A204.1 (cell line): ENCODE measurements around the gene SPTA1.
A peak's percentile ranks its signal among the peaks of the same experiment; 100 is the strongest.
"Not testable (repeated sequence)": the region's sequence is repeated elsewhere in the genome, so short reads cannot be mapped to it uniquely, and the experiment has no call there.

ENCODE experiments used
- FAIRE-seq: peaks from 2 replicates; lab custom pipeline; 2012; peaks lifted over from hg19 to GRCh38; lab: Jason Lieb, UNC

SPTA1 gene

DNA sequence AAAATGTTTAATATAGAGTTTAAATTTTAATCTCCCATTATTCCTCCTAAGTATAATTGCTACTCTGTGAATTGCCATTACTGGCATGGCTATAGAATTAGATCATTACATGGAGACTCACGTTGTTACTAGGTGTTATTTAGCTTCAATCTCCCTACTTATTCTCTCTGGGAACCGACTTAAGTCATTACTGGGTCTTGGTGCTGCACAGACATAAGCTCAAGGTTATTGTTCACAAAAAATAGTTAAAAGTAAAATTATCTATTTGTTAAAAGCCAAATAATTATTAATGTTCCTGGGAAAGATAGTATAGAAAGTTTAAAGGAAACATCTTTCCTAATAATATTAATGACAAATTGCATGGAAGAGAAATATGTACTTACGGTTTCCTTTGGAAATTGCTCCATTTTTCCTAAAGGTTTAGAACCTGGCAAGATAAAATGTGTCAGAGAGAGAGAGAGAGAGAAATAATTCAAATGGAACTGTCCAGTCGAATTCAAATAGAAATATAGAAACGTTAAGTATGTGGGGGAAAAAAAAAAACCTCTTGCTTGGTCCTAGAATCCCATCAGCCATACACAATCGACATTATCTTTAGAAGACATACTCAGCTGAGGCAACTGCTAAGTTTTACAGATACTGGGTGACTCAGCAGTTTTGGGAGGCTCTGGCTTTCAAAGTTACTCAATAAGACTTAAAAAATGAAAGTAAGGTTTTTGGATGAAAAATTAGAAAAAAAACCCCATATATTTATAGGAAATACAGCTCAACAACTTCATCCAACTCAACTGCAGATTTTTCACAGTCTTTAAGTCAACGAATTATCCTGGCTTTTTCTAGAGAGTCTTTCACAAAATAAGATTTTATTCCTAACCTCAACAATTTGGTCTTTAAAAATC, at the start of gene SPTA1:
Gene SPTA1, minus strand, starts transcription at position 605 of the 899 bp plus-strand sequence. Its CDS starts 198 bp downstream, at position 407.
- no peak for FAIRE-seq

DNA sequence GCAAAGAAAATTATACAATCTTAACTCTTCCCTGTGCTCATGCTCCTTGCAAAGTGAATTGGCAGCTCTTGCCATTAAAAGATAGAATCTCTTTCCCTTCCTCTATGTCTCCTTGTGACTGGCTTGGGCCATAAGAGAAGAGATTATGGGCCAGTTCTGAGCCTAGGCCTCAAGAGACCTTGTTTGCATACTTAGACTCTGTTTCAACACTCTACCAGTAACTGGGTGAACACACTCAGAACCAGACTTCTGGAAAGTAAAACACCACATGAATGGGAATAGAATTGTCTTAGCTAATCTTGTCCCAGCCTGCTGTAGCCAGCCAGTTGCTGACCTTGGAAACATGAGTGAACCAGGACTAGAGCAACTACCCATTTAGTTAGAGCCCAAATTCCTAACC, 49.3 kb upstream of the SPTA1 start:
- no peak for FAIRE-seq

DNA sequence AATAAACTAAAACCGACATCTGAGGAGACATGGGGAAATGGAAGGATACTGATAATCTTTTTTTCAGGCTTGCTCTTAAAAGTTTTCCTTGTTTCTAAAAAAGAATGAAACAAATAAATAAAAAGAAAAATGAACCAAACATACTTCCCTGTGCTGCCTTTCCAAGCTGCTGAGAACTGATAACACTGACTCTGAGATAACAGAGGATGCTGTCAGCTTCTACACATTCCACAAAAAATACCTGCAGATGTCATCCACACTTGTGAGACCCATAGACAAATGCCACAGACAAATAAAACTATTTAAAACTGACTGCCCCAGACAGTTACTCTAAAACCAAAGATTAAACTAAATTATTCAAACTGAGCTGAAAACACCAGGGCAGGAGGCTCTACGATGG, 46.0 kb upstream of the SPTA1 start:
- no peak for FAIRE-seq

DNA sequence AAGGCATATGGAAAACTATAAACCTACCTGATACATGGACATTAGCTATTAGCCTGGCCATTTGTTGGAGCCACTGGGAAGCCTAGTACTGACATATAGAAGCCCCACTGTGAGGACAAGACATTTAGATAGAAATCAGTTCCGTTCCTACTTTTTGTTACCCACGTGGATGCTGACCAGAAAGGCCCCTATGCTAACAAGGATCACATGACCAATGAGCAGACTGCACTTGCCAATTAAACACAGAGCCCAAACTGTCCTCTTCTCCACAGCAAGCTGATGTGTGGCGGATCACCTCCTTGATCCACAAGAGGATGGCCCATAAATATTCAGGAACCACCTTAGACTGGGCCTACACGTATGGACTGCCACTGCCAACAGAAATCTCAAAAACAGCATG, 45.2 kb upstream of the SPTA1 start:
- no peak for FAIRE-seq

DNA sequence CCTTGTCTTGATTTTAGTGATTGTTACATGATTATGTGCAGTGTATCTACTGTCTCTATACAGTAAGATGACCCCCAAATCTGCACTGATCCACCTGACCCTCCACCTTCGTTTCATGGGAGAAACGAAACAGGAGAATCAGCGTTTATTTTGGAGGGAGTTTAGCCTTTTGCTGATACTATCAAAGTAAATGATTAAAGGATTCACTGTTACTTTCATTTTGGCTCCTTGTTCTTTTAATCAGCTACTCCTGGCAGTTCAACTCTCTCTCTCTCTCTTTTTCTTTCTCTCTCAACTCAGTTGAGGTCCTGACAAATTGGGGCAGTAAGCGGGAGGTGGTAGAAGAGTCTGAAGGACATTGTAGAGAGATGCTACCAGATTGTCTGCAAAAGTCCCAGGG, 43.9 kb upstream of the SPTA1 start:
- FAIRE-seq = no peak

DNA sequence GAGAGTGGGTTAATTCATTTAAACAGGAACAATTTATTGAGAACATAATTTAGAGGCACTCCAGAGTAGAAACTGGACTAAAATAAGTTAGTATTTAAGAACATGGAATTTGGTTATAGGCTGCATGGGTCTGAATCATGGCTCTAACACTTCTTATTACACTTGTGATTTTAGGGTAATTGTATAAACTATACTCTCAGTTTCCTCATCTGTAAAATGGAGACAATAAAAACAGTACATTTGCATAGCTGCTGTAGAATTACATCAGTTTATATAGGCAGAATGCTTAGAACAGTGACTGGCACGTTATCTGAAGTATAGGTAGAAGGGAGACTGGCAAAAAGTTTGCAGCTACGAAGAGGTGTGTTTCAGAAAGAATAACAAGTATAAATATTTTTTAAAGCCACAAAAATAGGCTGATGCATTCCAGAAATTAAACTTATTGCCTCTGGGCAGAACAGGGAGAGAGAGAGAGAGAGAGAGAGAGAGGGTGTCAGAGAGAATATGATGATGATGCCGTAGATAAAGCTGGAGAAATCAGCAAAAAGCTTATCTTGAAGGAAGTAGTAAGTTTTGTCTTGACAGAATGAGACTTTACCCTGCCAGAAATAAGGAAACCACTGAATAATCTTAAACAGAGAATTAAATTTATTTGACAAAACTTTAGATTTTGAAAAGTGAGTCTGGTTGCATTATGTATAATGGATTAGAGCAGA, 42.2 kb upstream of the SPTA1 start:
- no peak for FAIRE-seq

DNA sequence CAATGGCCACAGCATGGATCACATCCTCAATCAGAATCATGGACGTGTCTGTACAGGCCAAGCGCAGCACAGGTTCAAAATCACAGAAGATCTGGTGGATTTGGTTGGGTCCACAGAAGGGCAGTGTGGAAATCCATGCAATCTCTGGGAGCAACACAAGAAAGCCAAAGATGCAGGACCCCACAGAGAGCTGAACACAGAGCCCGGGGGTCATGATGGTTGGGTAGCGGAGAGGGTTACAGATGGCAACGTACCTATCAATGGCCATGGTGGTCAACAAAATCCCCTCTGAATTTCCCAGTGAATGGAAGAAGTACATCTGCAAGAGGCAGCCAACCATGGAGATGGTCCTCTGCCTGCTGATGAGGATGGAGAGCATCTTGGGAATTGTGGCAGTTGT, 37.9 kb upstream of the SPTA1 start:
- no peak for FAIRE-seq

DNA sequence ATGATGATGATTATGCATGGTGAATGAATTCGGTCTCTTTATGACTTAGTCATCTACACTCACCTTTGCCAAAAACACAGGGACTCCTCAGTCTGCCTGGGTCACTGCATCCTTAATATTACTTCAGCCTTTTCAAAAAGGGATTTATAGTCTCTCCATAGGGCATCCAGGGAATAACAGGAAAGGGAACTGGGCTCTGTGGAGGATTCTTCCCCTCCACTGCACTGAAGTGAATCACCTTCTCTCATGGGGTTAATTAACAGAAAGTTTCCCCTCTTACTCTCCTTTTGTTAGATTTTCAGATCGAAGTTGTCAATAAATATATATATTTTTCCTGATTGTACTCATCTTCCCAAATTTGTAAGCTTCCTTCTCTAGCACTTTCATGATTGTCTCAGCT, 34.1 kb upstream of the SPTA1 start, which contains the start of gene OR6K3:
Gene OR6K3, minus strand, starts transcription at position 101 of the 400 bp plus-strand sequence. CDS start 2,605 bp downstream, outside the sequence.
- no peak for FAIRE-seq

DNA sequence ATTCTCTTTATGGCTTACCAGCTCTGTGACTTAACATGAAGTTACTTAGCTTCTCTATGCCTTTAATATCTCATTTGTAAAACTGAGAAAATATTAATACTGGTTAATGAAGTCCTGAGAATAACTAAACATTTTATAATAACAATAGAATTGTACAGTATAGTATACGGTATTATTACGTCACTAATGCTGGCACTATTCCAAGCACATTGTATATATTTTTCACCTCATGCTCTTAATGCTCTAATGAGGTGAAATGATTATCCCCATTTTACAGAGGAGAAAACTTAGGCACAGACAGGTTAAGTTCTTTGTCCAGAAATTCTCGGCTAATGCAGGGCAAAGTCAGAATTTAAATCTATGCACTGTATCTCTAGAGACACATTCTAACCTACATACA, 33.1 kb upstream of the SPTA1 start:
- FAIRE-seq = no peak

DNA sequence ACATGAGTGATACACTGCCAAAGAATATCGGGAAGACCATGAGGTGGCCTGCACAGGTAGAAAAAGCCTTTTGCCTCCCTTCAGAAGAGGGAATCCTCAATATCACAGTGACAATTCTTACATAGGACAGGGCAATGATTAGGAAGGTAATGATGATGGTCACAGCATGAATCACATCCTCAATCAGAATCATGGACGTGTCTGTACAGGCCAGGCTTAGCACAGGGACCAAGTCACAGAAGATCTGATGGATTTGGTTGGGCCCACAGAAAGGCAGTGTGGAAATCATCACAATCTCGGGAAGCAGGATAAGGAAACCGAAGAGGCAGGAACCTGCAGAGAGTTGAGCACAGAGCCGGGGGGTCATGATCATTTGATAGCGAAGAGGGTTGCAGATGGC, 30.8 kb upstream of the SPTA1 start:
- FAIRE-seq = no peak

DNA sequence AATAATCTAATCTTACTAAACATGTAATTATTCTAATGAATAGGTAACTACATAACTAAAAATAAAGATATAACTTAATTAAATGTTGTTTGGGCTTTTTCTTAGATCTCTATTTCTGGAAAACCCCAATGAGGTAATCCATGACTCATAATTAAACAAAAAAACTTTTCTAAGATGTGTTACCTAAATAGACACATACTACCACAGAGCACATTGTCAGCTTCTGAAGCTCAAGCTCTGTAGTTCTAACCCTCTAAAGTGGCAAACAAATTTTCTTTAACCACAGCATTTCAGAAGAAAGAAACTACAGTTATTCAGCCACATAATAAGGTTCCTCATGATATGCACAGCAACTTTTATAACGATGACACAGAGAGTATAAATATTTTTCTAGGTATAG, 29.8 kb upstream of the SPTA1 start:
- no peak for FAIRE-seq

DNA sequence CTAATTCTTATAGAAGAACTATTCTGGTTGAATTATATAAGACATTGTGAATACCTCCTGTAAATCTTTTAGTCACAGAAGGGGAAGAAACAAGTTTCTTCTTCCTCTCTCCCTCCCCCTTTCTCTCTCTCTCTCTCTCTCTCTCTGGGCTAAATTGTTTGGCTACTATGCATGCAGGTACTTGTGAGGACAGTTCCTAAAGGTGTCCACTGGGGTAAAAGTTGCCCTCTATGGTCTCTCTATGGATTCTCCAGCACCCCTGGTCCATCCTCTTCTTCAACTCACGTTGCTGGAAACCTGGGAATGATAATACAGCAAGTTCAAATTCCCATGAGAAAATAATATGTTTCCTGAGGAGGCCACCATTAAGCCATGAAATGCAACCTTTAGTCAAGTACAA, 28.2 kb upstream of the SPTA1 start:
- no peak for FAIRE-seq

DNA sequence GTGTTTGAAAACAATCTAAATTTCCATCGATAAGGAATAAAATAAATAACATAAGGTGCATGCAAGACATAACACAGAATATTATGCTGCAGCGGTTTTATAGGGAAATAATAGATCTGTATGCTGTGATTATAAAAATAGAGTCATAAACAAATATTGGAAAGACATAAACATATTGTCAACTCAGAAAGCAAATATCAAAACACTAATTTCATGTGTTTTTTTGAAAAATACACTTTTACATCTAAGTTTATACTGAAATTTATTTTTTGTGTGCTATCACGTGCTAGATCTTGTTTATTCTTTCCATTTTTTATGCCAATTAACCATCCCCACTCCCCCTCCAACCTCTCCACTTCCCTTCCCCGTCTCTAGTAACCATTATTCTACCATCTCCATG, 24.6 kb upstream of the SPTA1 start:
- no peak for FAIRE-seq

DNA sequence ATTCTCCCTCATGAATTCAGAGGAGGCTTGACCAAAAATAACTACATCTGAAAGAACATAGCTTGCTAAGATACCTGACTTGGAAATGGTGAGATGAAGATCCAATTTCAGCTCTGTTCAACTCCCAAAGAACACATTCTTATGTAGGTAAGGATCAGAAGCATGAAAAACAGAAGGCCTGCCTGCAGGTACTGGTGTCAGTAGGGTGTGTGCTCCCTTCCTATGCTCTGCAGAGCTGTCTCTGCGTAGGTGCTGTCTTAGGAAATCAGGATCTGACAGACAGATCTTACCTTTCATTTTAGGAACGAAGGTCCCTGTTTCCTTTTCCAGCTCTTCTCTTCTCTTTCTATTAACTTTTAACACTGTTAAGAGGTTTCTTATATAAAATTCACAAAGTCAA, 19.6 kb upstream of the SPTA1 start:
- FAIRE-seq = no peak

DNA sequence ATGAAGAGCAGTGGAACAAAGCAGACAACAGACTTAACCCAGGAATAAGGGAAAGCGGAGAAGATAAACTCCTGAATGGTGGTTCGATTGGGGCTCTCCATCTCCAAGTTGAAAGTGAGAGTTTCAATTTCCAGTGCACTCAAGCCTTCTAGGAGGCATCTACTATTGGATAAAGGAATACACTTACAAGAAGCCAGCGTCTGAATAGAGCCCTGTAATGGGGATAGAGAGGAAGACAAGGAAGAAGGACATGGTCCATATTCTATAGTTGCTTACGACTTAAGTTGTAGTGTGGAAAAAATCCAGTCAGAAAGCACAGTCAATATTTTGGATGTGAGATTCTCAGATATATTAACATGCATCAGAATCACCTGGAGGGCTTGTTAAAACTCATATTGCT, 14.0 kb upstream of the SPTA1 start, which contains the start of gene OR6K2:
Gene OR6K2, minus strand, starts transcription at position 101 of the 400 bp plus-strand sequence. Its CDS starts 0 bp downstream, at position 101.
- no peak for FAIRE-seq

DNA sequence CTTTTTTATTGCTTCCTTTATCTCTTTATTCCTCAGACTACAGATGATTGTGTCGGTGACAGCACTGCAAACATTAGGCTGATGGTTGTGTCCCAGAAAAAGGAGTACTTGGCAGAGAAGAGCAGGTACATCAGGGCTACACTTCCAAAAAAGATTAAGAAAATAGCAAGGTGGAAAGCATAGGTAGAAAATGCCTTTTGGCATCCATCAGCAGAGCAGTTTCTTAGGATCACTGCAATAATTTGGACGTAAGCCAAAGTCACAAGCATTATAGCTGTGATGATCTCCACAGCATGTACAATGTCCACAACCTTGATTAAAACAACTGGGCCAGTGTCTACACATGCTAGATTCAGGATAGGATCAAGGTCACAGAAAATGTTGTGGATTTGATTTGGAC, 8.1 kb upstream of the SPTA1 start:
- no peak for FAIRE-seq

DNA sequence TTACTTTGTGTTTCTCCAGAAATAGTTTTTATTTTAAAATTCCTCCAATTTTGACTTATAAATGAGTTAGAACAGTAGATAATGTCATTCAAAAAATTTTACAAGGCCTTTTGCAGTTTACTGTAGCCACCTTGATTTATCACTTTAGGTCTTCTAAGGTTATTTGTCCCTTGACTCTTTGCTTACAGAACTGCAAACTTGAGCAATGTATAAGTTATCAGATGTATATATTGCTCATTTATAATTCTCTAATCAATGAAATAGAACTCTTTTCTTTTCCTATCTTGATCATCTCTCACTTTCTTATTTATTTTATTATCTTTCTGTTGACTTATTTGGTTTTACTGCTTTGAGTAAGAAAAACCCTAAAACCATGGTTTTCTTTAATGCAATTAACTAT, 5.8 kb upstream of the SPTA1 start:
- FAIRE-seq = no peak

DNA sequence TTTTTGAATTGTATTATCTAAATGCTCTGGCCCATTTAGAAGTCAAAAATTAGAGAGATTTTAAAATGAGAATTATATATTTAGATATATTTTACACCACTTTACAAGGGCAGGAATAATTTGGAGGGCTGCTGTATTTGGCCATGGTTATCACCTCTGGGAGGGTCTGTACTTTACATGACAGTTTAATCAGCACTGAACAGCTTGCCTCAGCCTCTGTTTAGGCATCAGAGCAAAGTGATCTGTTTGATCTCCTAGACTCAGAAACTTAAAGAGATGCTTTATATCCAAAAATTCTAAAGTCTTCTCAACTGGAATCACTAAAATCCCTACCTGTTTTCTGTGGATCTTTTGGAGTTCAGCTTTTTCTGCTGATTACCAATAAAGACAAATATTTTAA, 5.4 kb upstream of the SPTA1 start:
- no peak for FAIRE-seq

DNA sequence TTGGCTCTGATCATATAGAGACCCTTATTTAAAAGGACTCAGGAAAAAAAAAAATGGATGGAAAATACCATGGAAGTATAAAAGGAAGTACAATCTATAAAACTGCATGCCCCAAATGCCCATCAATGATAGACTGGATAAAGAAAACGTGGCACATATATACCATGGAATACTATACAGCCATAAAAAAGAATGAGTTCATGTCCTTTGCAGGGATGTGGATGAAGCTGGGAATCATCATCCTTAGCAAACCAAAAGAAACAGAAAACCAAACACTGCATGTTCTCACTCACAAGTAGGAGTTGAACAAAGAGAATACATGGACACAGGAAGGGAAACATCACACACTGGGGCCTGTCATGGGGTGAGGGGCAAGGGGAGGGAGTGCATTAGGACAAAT, 4.6 kb upstream of the SPTA1 start:
- not testable (repeated sequence) for FAIRE-seq

DNA sequence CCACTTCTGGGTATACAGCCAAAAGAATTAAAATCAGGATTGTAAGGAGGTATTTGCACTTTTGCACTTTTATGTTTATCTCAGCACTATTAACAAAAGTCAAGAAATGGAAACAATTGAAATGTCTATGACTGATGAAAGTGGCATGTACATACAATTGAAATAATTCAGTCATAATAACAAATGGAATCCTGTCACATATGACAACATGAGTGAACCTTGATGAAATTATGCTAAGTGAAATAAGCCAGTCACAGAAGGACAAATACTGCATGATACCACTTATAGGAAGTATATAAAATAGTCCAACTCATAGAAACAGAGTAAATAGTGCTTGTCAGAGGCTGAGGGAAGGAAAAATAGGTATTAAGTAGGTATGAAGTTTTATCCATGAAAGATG, 3.4 kb upstream of the SPTA1 start:
- FAIRE-seq = no peak

DNA sequence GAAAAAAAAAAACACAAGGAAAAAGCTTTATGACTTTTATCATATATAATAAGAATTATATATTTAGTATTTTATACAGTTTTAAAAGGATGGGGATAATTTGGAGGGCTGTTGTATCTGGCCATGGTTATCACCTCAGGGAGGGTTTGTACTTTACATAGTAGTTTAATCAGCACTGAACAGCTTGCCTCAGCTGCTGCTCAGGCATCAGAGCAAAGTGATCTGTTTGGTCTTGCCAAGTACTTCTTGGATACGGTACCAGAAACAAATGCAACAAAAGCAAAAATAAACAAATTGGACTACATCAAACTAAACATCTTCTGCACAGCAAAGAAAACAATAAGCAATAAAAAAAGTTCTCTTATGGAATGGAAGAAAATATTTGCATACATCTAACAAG, 2.6 kb upstream of the SPTA1 start:
- no peak for FAIRE-seq

DNA sequence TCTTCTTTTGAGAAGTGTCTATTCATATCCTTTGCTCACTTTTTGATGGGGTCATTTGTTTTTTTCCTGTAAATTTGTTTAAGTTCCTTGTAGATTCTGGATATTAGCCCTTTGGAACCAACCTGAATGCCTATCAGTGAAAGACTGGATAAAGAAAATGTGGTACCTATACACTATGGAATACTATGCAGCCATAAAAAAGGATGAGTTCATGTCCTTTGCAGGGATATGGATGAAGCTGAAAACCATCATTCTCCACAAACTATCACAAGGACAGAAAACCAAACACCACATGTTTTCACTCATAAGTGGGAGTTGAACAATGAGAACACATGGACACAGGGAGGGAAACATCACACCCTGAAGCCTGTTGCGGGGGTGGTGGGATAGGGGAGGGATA, 1.8 kb upstream of the SPTA1 start:
- FAIRE-seq = not testable (repeated sequence)

DNA sequence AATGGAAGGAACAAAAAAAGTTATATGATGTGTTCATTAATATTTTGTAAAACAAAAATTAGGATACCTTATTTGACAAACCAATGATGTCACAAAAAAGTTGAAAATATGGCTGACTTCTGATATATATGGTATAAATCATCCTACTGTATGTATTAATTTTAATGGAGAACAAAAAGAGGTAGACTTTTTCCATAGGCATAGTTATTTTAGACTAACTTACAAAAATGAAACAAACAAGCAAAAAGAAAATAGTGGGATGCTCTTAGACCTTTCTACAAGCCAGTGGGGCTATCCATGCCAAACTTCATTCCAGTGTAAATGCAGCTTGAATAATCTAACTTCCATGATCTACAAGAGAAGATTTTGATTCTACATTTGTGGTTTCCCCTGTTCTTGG, 522 bp upstream of the SPTA1 start:
- peak; percentile 19 for FAIRE-seq

DNA sequence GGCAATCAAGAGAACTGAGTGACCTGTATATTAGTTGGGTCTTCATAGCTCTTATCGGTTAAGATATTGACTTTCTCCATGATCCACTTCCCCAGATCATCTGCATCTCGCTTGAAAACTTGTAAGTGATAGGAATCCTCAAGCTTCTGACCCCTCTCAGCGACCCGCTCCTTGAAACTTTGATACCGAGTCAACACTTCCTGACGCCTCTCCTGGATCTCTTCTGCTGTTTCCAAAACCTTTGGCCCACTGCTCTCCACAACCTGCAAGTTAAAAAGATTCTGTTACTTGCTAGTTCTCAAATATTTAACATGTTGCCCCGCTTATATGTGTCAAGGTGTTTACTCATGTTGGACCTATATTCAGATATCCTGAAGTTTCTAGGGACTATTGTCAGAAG, 1.4 kb downstream of the SPTA1 start:
- no peak for FAIRE-seq
